ENCODE results near the gene CTDSP2. TPM values are rescaled to one million over a fixed set of nuclear protein-coding genes. Genes with fewer than 3 reads are reported as not detected.
A peak's percentile ranks its signal among the peaks of the same experiment; 100 is the strongest.

Gene CTDSP2
- total RNA-seq, 1 donor from 2014 or later = 87.1 TPM

- DNase-seq (ENCODE audit: low read depth) = no peak
- peak overlapping the region; percentile 18 for H3K27ac Mint-ChIP-seq (ENCODE audit: unreplicated experiment)
- H3K9me3 ChIP-seq (ENCODE audit: insufficient read depth, low read depth, low read length) = no peaks in the 10 kb centered on the region
- no peaks in the 10 kb centered on the region for H3K79me2 ChIP-seq (ENCODE audit: insufficient read depth, low read length)
- H3K4me1 ChIP-seq (ENCODE audit: insufficient read depth, low read length) = peaks cover 7% of the 10 kb centered on the region
- H4K20me1 ChIP-seq (ENCODE audit: insufficient read depth, low read length) = peaks cover 23% of the 10 kb centered on the region
- H3K36me3 Mint-ChIP-seq (ENCODE audit: low read depth, unreplicated experiment) = peaks cover 11% of the 10 kb centered on the region
- H3K27ac ChIP-seq (ENCODE audit: low read depth, low read length) = no peak overlapping the region
- H3K4me3 Mint-ChIP-seq (ENCODE audit: unreplicated experiment) = no peak overlapping the region
- TF ChIP-seq EZH2 (IDR thresholded peaks at IDR 0.05; ENCODE audit: insufficient read depth, low read length) (no peak), CTCF (IDR thresholded peaks at IDR 0.05; ENCODE audit: insufficient read depth, low read depth, low read length) (no peak)
- H3K4me1 Mint-ChIP-seq (ENCODE audit: low read depth, unreplicated experiment) = peaks cover 7% of the 10 kb centered on the region
- H3K9me3 Mint-ChIP-seq (ENCODE audit: unreplicated experiment) = no peaks in the 10 kb centered on the region
- H3K36me3 ChIP-seq (ENCODE audit: insufficient read depth, low read length) = peaks cover 15% of the 10 kb centered on the region
- H3K27me3 ChIP-seq (ENCODE audit: insufficient read depth, low read length) = no peaks in the 10 kb centered on the region
- no peak overlapping the region for H2AFZ ChIP-seq (ENCODE audit: low read depth, low read length)
- no peak overlapping the region for H3K4me2 ChIP-seq (ENCODE audit: low read length)
- no peaks in the 10 kb centered on the region for H3K27me3 Mint-ChIP-seq (ENCODE audit: low read depth, unreplicated experiment)
- H3K4me3 ChIP-seq (ENCODE audit: insufficient read depth, low read depth, low read length) = no peak overlapping the region
- FAIRE-seq = no peak
- H3K9ac ChIP-seq (ENCODE audit: low read length) = no peak overlapping the region
These were observed 29.1 kb downstream of the CTDSP2 start for GRCh38 chr12:57817261-57817989.

GRCh38 chr12:57816855-57817151 is 29.7 kb downstream of the CTDSP2 start:
- Histone ChIP-seq H3K79me2 (ENCODE audit: insufficient read depth, low read length) (no peaks in the 10 kb centered on the region), H3K9ac (ENCODE audit: low read length) (no peak overlapping the region), H4K20me1 (ENCODE audit: insufficient read depth, low read length) (peaks cover 23% of the 10 kb centered on the region), H2AFZ (ENCODE audit: low read depth, low read length) (no peak overlapping the region), H3K4me3 (ENCODE audit: insufficient read depth, low read depth, low read length) (no peak overlapping the region), H3K4me2 (ENCODE audit: low read length) (no peak overlapping the region), H3K9me3 (ENCODE audit: insufficient read depth, low read depth, low read length) (no peaks in the 10 kb centered on the region), H3K27me3 (ENCODE audit: insufficient read depth, low read length) (no peaks in the 10 kb centered on the region), H3K4me1 (ENCODE audit: insufficient read depth, low read length) (peaks cover 7% of the 10 kb centered on the region), H3K36me3 (ENCODE audit: insufficient read depth, low read length) (peaks cover 14% of the 10 kb centered on the region), H3K27ac (ENCODE audit: low read depth, low read length) (no peak overlapping the region)
- no peak for FAIRE-seq
- TF ChIP-seq EZH2 (IDR thresholded peaks at IDR 0.05; ENCODE audit: insufficient read depth, low read length) = no peak
- TF ChIP-seq CTCF (IDR thresholded peaks at IDR 0.05; ENCODE audit: insufficient read depth, low read depth, low read length) = no peak
- H3K27me3 Mint-ChIP-seq (ENCODE audit: low read depth, unreplicated experiment) = no peaks in the 10 kb centered on the region
- peaks cover 7% of the 10 kb centered on the region for H3K4me1 Mint-ChIP-seq (ENCODE audit: low read depth, unreplicated experiment)
- no peak overlapping the region for H3K4me3 Mint-ChIP-seq (ENCODE audit: unreplicated experiment)
- H3K36me3 Mint-ChIP-seq (ENCODE audit: low read depth, unreplicated experiment) = peaks cover 11% of the 10 kb centered on the region
- H3K9me3 Mint-ChIP-seq (ENCODE audit: unreplicated experiment) = no peaks in the 10 kb centered on the region
- no peak for DNase-seq (ENCODE audit: low read depth)
- no peak overlapping the region for H3K27ac Mint-ChIP-seq (ENCODE audit: unreplicated experiment)
